ENCODE measurements around the gene CYP27B1.

DNA sequence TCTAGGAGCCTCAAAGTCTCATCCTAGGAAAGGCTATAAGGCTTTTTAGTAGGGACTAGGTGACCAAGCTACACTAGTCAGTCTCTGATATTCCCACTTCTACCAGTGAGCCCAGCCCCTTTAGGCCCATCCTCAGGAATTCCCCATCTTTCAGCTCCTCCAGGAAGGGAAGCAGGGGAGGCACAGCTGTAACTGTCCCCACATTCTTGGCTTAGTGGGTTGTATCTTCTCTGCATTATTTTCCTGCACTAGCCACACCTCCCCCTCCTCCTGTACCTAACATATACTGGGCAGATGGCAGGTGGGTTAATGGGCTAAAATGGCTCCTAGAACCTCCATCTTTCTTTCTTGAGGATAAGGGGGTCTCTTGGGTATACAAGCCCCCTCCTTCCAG is 424 bp upstream of the CYP27B1 start:
- TF ChIP-seq, protein P1, sequence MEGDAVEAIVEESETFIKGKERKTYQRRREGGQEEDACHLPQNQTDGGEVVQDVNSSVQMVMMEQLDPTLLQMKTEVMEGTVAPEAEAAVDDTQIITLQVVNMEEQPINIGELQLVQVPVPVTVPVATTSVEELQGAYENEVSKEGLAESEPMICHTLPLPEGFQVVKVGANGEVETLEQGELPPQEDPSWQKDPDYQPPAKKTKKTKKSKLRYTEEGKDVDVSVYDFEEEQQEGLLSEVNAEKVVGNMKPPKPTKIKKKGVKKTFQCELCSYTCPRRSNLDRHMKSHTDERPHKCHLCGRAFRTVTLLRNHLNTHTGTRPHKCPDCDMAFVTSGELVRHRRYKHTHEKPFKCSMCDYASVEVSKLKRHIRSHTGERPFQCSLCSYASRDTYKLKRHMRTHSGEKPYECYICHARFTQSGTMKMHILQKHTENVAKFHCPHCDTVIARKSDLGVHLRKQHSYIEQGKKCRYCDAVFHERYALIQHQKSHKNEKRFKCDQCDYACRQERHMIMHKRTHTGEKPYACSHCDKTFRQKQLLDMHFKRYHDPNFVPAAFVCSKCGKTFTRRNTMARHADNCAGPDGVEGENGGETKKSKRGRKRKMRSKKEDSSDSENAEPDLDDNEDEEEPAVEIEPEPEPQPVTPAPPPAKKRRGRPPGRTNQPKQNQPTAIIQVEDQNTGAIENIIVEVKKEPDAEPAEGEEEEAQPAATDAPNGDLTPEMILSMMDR (IDR thresholded peaks at IDR 0.05 in 8 of 11, conservative IDR thresholded peaks at IDR 0.05 in 3 of 11): no peak
- no peak for TF ChIP-seq POLR2A (IDR thresholded peaks at IDR 0.05)
